ENCODE results near the gene TMPRSS9.

Gene TMPRSS9

GRCh38 chr19:2391118-2391725, 31.2 kb downstream of the TMPRSS9 start (continued):
- 0 out of 2 replicates have a peak, but pooled peaks have one; percentile 12 for TF ChIP-seq PRDM10 (tag by site-specific recombination; IDR thresholded peaks at IDR 0.05)
- no peak for TF ChIP-seq RBAK (tag by site-specific recombination; IDR thresholded peaks at IDR 0.05)
- TF ChIP-seq ZNF26 (tag by site-specific recombination; IDR thresholded peaks at IDR 0.05) = no peak
- TF ChIP-seq ZNF140 (tag by site-specific recombination; IDR thresholded peaks at IDR 0.05) = peak; percentile 36; the same call in 1 of the 2 replicates
- TF ChIP-seq ZNF580 (tag by site-specific recombination; IDR thresholded peaks at IDR 0.05) = no peak
- TF ChIP-seq HOXA7 (CRISPR knock-in tag; IDR thresholded peaks at IDR 0.05; ENCODE audit: borderline replicate concordance) = no peak
- TF ChIP-seq ZBTB1 (tag by site-specific recombination; IDR thresholded peaks at IDR 0.05) = no peak
- no peak for TF ChIP-seq ZNF324 (tag by site-specific recombination; IDR thresholded peaks at IDR 0.05)
- TF ChIP-seq ZNF366 (tag by site-specific recombination; conservative IDR thresholded peaks at IDR 0.05) = no peak
- no peak for TF ChIP-seq ZBTB21 (tag by site-specific recombination; IDR thresholded peaks at IDR 0.05)
- no peak for TF ChIP-seq SCRT1 (tag by site-specific recombination; IDR thresholded peaks at IDR 0.05; ENCODE audit: borderline replicate concordance)
- no peak for TF ChIP-seq ZNF114 (tag by site-specific recombination; IDR thresholded peaks at IDR 0.05)
- TF ChIP-seq CTCF (tag by site-specific recombination; IDR thresholded peaks at IDR 0.05) = peak; percentile 75
- TF ChIP-seq KLF16 (tag by site-specific recombination; IDR thresholded peaks at IDR 0.05) = no peak
- peak; percentile 30; the same call in 1 of the 2 replicates for TF ChIP-seq SP7 (tag by site-specific recombination; IDR thresholded peaks at IDR 0.05)
- no peak for TF ChIP-seq GFI1B (tag by site-specific recombination; IDR thresholded peaks at IDR 0.05)
- TF ChIP-seq ZBTB44 (tag by site-specific recombination; IDR thresholded peaks at IDR 0.05) = no peak
- TF ChIP-seq ZNF404 (tag by site-specific recombination; IDR thresholded peaks at IDR 0.05) = no peak
- 0 out of 2 replicates have a peak, but pooled peaks have one; percentile 19 for TF ChIP-seq KLF17 (tag by site-specific recombination; IDR thresholded peaks at IDR 0.05)
- no peak for TF ChIP-seq ZNF19 (tag by site-specific recombination; IDR thresholded peaks at IDR 0.05; ENCODE audit: low read depth)
- no peak for TF ChIP-seq HOXD13 (CRISPR knock-in tag; IDR thresholded peaks at IDR 0.05; ENCODE audit: borderline replicate concordance)
- TF ChIP-seq ZBTB8A (tag by site-specific recombination; IDR thresholded peaks at IDR 0.05) = no peak
- no peak for TF ChIP-seq KLF9 (tag by site-specific recombination; IDR thresholded peaks at IDR 0.05; ENCODE audit: low read depth)
- TF ChIP-seq GLIS1 (tag by site-specific recombination; IDR thresholded peaks at IDR 0.05) = peak; percentile 59; the same call in 1 of the 2 replicates
- TF ChIP-seq ZNF48 (tag by site-specific recombination; IDR thresholded peaks at IDR 0.05) = no peak

Data from HEK293 (cell line).